HG03442 (cell line): ENCODE data around the gene CDH23.

Source experiments
- ATAC-seq: cut with Tn5 transposase; IDR thresholded peaks from one replicate; pipeline ENCODE4 v1.9.1; 2021; ENCODE audit warnings: mild to moderate bottlenecking, moderate library complexity; ENCODE audit not compliant: unreplicated experiment

CDH23 gene

DNA sequence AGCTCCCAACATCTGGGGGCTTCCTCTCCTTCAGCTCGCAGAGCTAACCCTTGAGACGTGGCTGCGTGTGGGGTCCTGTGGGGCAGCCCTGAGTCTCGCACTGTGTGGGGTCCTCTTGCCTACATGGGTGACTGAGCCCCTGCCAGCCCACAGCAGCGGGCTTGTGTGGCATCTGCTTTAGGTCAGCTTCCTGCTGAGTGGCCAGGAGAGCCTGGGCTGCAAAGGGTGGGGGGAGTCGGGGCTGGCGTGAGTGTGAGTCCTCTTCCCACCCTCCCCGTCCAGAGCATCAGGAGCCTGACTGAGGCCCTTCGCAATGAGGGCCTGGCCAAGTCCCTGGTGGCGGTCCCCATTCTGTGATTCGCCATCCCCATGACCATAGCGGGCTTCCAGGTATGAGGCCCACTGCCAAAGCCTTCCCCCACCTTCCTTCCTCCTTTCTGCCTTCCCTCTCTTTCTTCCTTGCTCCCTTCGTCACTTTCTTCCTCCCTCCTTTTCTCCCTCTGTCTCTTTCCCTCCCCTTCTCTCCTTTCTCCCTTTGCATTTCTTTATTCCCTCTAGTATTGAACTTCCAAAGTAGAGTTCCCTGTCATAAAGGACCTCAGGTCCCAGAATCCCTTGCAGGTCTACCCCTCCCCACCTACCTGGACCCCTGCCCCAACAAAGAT is 85.2 kb downstream of the CDH23 start:
- no peak for ATAC-seq

GRCh38 chr10:71482620-71483019 is 85.9 kb downstream of the CDH23 start:
- no peak for ATAC-seq

DNA sequence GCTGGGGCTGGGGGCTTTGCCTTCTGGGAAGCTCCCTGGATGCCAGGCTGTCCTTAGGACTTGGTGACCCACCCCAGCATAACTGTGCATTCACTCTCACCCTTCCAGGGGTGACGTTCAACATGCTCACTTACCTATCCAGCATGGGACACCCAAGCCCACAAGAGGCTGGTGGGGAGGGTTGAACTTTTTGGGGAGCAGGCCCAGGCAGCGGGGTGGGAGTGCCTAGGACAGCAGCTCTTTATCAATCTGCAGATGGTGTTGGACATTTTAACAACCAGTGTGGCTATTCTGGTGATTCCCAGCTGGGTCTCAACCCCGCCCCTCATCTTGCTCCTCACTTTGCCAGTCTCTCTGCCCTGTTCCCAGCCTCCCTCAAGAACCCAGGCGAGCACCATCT is 86.4 kb downstream of the CDH23 start:
- ATAC-seq, result no peak

GRCh38 chr10:71483885-71484751 is 87.4 kb downstream of the CDH23 start:
- ATAC-seq, result no peak

DNA sequence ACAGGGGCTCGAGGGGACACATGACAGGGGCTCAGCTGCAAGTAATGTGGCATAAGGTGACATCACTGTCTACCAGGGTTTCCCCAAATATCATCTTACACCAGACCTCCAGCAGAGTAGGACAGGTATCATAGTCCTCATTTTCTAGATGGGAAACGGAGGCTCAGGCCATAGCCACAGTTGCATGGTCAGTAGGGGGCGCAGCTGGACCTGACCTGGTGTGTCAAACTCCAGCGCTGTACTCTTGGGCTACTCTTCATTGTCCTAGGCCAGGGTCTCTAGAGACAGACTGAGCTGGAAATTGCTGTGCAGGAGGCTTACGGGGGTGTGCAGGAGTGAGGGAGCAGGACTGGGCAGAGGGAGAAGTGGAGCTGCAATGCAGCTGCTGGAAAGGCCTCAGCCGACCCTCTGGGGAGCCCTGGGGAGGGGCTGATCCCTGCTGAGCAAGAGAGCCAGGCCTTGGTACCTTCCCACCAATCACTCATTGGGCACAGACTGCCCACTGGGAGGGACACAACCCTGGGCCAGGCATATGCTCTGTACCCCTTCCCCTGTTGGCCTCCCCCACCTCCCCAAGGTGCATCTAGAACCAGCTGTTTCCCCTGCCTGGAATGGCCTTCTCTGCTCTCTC is 89.9 kb downstream of the CDH23 start:
- no peak for ATAC-seq

DNA sequence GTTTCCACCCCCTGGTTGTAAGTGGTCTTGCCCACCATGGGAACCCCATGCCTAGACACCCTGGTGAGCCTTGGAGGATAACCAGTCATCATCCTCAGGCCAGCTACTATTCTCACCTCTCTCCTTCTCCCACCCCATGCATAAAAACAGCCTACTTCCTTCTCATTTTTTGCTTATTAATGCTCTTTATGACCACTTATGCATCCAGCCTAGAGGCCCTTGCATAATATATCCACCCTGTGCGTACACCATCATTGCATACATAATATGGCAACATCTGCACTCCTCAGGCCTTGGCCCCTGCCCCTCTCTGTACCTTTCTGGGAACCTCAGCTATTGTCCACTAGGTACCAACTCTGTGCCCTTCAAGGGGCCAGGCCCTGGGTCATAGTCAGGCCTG is 91.0 kb downstream of the CDH23 start:
- no peak for ATAC-seq

- ATAC-seq, result no peak
Observed at GRCh38 chr10:71489077-71489476, 92.4 kb downstream of the CDH23 start.

- no peak for ATAC-seq
Observed at GRCh38 chr10:71492872-71493271, 96.2 kb downstream of the CDH23 start.

- no peak for ATAC-seq
Observed at GRCh38 chr10:71493741-71494140, 97.0 kb downstream of the CDH23 start.

GRCh38 chr10:71494476-71494875 is 97.8 kb downstream of the CDH23 start:
- no peak for ATAC-seq

DNA sequence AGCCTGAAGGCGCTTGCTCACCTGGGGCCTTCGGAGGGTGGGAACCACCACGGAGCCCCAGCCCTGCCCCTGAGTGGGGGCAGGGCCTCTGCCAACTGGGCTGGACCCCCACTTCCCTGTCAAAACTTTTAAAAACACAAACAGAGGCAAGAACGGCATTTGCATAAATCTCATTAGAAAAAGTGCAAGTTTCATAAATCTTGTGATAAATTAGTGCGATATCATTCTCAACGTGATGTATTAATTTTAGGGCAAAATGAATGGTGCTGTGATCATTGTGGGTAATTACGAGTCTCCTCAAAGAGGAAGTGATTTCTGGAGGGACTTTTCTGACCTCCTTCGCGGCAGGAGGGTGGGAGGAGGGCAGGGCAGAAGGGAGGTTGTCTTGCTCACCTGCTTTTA is 98.3 kb downstream of the CDH23 start:
- no peak for ATAC-seq

DNA sequence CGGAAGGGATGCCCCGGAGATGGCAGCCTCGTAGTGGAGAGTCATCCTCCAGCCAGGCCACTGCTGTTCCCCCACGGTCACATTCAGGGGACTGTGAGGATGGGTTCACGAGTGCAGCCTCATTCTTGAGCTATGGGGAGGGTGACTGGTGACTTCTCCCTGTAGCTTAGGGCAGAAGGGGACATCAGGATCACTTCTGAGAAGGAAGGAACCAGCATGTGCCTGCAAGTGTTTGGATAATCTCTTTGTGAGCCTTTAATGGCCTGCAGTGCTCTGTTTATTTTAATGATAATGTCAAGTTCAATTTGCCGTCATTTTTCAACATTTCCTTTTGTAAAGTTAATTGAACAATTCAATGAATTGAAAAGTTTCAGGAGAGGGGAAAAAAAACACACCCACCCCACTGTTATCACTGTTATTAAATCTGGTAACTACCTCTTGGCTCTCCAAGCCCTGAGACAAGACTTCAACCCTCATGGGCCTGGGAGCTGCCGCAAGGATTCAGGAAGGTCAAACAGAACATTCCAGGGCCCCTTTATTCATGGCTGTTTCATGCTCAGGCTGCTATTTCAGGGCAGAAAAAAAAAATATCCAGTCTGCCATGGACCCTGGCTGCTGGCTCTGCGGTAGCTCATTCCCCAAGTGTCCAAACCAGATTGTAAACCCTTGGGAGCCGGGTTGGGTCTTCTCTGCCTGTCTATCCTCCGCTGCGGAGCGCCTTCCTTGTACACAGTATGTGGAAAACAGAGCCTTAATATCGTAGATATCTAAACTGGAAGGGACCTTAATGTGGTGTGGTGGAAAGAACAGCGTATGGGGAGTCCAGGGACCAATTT is 100.4 kb downstream of the CDH23 start:
- ATAC-seq, result no peak

GRCh38 chr10:71497763-71498326 is 101.1 kb downstream of the CDH23 start:
- no peak for ATAC-seq

- no peak for ATAC-seq
Observed at GRCh38 chr10:71501402-71501801, 104.7 kb downstream of the CDH23 start.

DNA sequence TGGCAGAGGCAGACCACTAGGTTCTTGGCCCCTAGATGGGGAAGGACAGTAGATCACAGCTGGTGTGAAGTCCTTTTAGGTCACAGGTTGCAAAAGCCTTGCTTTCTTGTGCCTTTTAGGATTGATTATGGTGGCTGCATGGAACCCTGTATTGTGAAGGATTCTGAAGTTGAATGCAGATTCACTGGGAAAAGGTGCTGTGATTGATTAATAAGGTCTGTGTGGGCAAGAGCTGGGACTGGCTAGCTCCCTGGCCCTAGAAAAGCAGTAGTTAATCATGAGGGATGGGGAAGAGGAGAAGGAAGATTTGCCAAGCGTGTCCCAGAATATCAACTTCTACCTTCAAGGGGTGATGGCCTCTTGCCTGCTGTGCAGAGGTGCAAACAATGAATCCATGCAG is 105.5 kb downstream of the CDH23 start:
- no peak for ATAC-seq

GRCh38 chr10:71502851-71503250 is 106.1 kb downstream of the CDH23 start:
- no peak for ATAC-seq

GRCh38 chr10:71504168-71504567 is 107.4 kb downstream of the CDH23 start:
- no peak for ATAC-seq

DNA sequence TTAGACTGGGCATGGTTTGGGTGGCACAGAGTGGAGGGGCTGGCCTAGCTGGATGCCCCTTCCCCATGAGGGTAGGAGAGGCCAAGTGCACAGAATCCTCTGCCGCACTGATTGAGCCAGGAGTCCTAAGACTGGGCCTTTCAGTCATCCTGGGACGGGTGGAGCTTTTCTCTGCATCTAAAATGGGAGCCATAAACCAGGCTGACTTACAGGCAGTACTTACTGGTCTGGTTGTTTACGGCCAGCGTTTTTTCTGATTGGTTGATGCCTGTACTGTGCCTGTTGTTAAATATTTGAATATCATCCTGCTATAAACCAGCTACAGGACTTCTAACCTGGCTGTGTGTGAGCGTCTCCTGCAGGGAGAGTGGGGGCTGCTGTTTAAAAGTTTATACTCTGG is 107.8 kb downstream of the CDH23 start:
- ATAC-seq, result no peak

DNA sequence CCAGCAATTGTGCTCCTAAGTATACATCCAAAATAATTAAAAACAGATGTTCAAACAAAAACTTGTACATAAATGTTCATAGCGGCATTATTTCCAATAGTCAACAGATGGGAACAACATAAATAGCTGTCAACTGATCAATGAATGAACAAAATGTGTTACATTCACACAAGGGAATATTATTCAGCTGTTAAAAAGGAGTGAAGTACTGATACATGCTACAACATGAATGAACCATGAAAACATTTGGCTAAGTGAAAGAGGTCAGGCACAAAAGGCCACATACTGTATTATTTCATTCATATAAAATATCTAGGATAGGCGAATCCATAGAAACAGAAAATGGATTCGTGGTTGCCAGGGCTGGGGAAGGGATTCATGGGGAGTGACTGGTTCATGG is 109.1 kb downstream of the CDH23 start:
- no peak for ATAC-seq

- ATAC-seq, result no peak
Observed at GRCh38 chr10:71509444-71509843, 112.7 kb downstream of the CDH23 start.

- ATAC-seq, result no peak
Observed at GRCh38 chr10:71511206-71511605, 114.5 kb downstream of the CDH23 start.
